SH-SY5Y (cell line): ENCODE data around the gene OSBPL9.
A peak's percentile ranks its signal among the peaks of the same experiment; 100 is the strongest.

Source experiments
- GATA2 ChIP-seq: IDR thresholded peaks from 2 replicates; pipeline ENCODE4 v1.6.1; 2011; ENCODE audit warnings: mild to moderate bottlenecking, low read depth, low read length
- GATA3 ChIP-seq: IDR thresholded peaks from 2 replicates; pipeline ENCODE4 v1.6.1; 2011; ENCODE audit warnings: low read depth, mild to moderate bottlenecking, low read length, moderate library complexity

GRCh38 chr1:51671527-51672325, 54.8 kb downstream of the OSBPL9 start:
- TF ChIP-seq GATA2 = peak; percentile 69; the same call in 1 of the 2 replicates
- TF ChIP-seq GATA3 = no peak
